HepG2 (cell line): Measurements from ENCODE around the gene FGF14. TPM values are rescaled to one million over a fixed set of nuclear protein-coding genes. Genes with fewer than 3 reads are reported as not detected.

Experiments
- ATAC-seq: fragments of 200-7000 bp; cut with Tn5 transposase; 3 replicates; pipeline ENCODE4 v1.9.1; 2020; ENCODE audit warnings: mild to moderate bottlenecking, moderate library complexity
- BruUV-seq: library from RNA; stranded (reverse); fragments of 400-500 nt; replicated peaks from 2 replicates; lab custom pipeline; 2021; lab: Mats Ljungman, UMichigan
- CTCF ChIA-PET: fragments of 300-600 bp; formaldehyde crosslinking; extraction: SDS; loops from one replicate; lab custom pipeline; 2021; ENCODE audit warnings: low total read pairs, inconsistent platforms, low intra/inter-chr PET ratio; lab: Yijun Ruan, JAX
- POLR2A ChIA-PET: fragments of 350-600 bp; sonication (Branson Sonifier 250); formaldehyde crosslinking; loops from one replicate; lab custom pipeline; 2020; ENCODE audit warnings: antibody characterized with exemption, inconsistent platforms; lab: Yijun Ruan, JAX
- DNase-seq: peaks from one replicate; pipeline ENCODE4 v3.0.0-alpha.2; 2015; ENCODE audit warnings: low spot score
- FAIRE-seq: peaks from 3 replicates; lab custom pipeline; 2011; peaks lifted over from hg19 to GRCh38; lab: Jason Lieb, UNC
- H2AFZ ChIP-seq: one replicate; pipeline ENCODE4 v1.6.1; 2011; ENCODE audit warnings: low read length, inconsistent platforms
- H3K27ac ChIP-seq: fragments of 300-600 bp; 3 replicates; pipeline ENCODE4 v1.8.0; 2011; ENCODE audit warnings: mixed run types, mild to moderate bottlenecking, mixed read lengths, low read length, inconsistent platforms; ENCODE audit not compliant: insufficient read depth; ENCODE audit errors: extremely low read length
- H3K27me3 ChIP-seq, 2 experiments: fragments of 200-600 bp in 1 of 2; 2 replicates in 1 of 2; 3 replicates in 1 of 2; pipeline versions ENCODE4 v1.6.0 to v1.8.0; 2011; ENCODE audit warnings: low read length in 2 of 2, mild to moderate bottlenecking in 2 of 2, moderate library complexity in 2 of 2, inconsistent platforms in 1 of 2; ENCODE audit not compliant: insufficient read depth in 2 of 2, control insufficient read depth in 1 of 2
- H3K36me3 ChIP-seq, 2 experiments: fragments of 200-600 bp in 1 of 2; replicated peaks in 1 of 2; 2 replicates in 1 of 2; 3 replicates in 1 of 2; pipeline versions ENCODE4 v1.5.1 to v1.8.0; 2011; ENCODE audit warnings: low read length in 2 of 2, inconsistent platforms in 1 of 2; ENCODE audit not compliant: insufficient read depth in 2 of 2, control insufficient read depth in 1 of 2
- H3K4me1 ChIP-seq: 2 replicates; pipeline ENCODE4 v1.5.1; 2012; ENCODE audit warnings: low read length, inconsistent platforms; ENCODE audit not compliant: insufficient read depth
- H3K4me2 ChIP-seq: 2 replicates; pipeline ENCODE4 v1.6.0; 2011; ENCODE audit warnings: low read depth, low read length, inconsistent platforms
- H3K4me3 ChIP-seq, 3 experiments: fragments of 200-600 bp in 1 of 3; sonication (generic), shearing (Covaris generic) in 1 of 3; replicated peaks in 1 of 3; 2 replicates each; pipeline ENCODE4 v1.5.1; 2011 to 2016; ENCODE audit warnings: low read length in 3 of 3, inconsistent platforms in 2 of 3, low read depth in 2 of 3, mild to moderate bottlenecking in 2 of 3, control low read depth in 1 of 3, mixed read lengths in 1 of 3; ENCODE audit not compliant: insufficient read depth in 1 of 3
- H3K79me2 ChIP-seq: one replicate; pipeline ENCODE4 v1.6.1; 2011; ENCODE audit warnings: low read length, inconsistent platforms; ENCODE audit not compliant: insufficient read depth
- H3K9ac ChIP-seq: 2 replicates; pipeline ENCODE4 v1.6.0; 2011; ENCODE audit warnings: mild to moderate bottlenecking, low read depth, low read length, inconsistent platforms; ENCODE audit not compliant: insufficient read depth
- H3K9me3 ChIP-seq: 2 replicates; pipeline ENCODE4 v1.5.1; 2012; ENCODE audit warnings: mild to moderate bottlenecking, low read length
- H4K20me1 ChIP-seq: 2 replicates; pipeline ENCODE4 v1.6.0; 2011; ENCODE audit warnings: inconsistent platforms, mild to moderate bottlenecking, low read length, moderate library complexity; ENCODE audit not compliant: insufficient read depth
- CHCHD3 ChIP-seq: sonication (generic); formaldehyde crosslinking; IDR thresholded peaks from 2 replicates; pipeline ENCODE4 v1.8.0; 2022; ENCODE audit warnings: mild to moderate bottlenecking, missing genetic modification reagents, moderate library complexity
- DMAP1 ChIP-seq: IDR thresholded peaks from 2 replicates; pipeline ENCODE4 v1.6.1; 2016
- HNF4G ChIP-seq, 2 experiments: sonication (generic) in 1 of 2; formaldehyde crosslinking in 1 of 2; IDR thresholded peaks; 2 replicates each; pipeline versions ENCODE4 v1.4.0 to v1.6.1; 2011 to 2020; ENCODE audit warnings: borderline replicate concordance in 2 of 2, low read depth in 2 of 2, mild to moderate bottlenecking in 2 of 2, low read length in 1 of 2, missing genetic modification reagents in 1 of 2, moderate library complexity in 1 of 2
- HNRNPH1 ChIP-seq: fragments of 200-400 bp; formaldehyde crosslinking; optimal IDR thresholded peaks from 2 replicates; pipeline ENCODE3; 2017; ENCODE audit warnings: mild to moderate bottlenecking, low read depth, low read length
- IKZF1 ChIP-seq: fragments of 450-650 bp; IDR thresholded peaks from 2 replicates; pipeline ENCODE4 v1.7.1; 2016
- YEATS2 ChIP-seq: sonication (generic); formaldehyde crosslinking; IDR thresholded peaks from 2 replicates; pipeline ENCODE4 v1.4.0; 2020; ENCODE audit warnings: missing genetic modification reagents, borderline replicate concordance
- ZBTB20 ChIP-seq: sonication (generic); formaldehyde crosslinking; IDR thresholded peaks from 2 replicates; pipeline ENCODE4 v1.8.1; 2023; ENCODE audit warnings: missing genetic modification reagents, low read depth, mild to moderate bottlenecking, borderline replicate concordance
- ZFP36L1 ChIP-seq: sonication (generic); formaldehyde crosslinking; IDR thresholded peaks from 2 replicates; pipeline ENCODE4 v1.8.0; 2022; ENCODE audit warnings: mild to moderate bottlenecking, missing genetic modification reagents, moderate library complexity
- ZMAT5 ChIP-seq: sonication (generic); formaldehyde crosslinking; IDR thresholded peaks from 2 replicates; pipeline ENCODE4 v1.5.0; 2020; ENCODE audit warnings: mild to moderate bottlenecking, low read depth, missing genetic modification reagents, borderline replicate concordance
- WGBS: methylation state at CpG from one replicate; pipeline ENCODE4 v1.1.6; 2017; ENCODE audit warnings: low lambda C conversion rate; 5-methylcytosine and 5-hydroxymethylcytosine counted together
- in situ Hi-C: cut with HindIII; loops from 2 replicates; pipeline ENCODE4 v1.10.0; 2017; ENCODE audit warnings: low pct_unique_long_range_greater_than_20kb; ENCODE audit not compliant: extremely low pct_ligation_motif_present
- intact Hi-C: fragments of 100-400 bp; cut with micrococcal nuclease; formaldehyde crosslinking; loops from one replicate; pipeline ENCODE4 v1.10.0; 2022; ENCODE audit not compliant: unreplicated experiment
- polyA plus RNA-seq, 8 experiments: library from polyadenylated mRNA; depleted of rRNA in 3 of 8; stranded (reverse) in 7 of 8; unstranded in 1 of 8; fragments of >200 nt; fragmentation: Illumina TruSeq in 4 of 8; extraction: Trizol in 4 of 8; gene quantifications; 2 replicates each; pipeline versions ENCODE4 v1.2.1 to v1.2.3, GENCODE V29; 2011 to 2016; ENCODE audit warnings: low read depth in 4 of 8, missing spikeins in 1 of 8, mixed read lengths in 1 of 8; ENCODE audit not compliant: insufficient read depth in 1 of 8
- total RNA-seq, 5 experiments: library from RNA; depleted of rRNA; stranded (reverse); fragments of >200 nt; fragmentation: Illumina TruSeq; extraction: Trizol; gene quantifications; 2 replicates each; pipeline ENCODE4 v1.2.3, GENCODE V29; 2016; ENCODE audit warnings: low read depth in 1 of 5
- TF ChIP-seq, protein P1 (sequence below): sonication (generic); formaldehyde crosslinking; IDR thresholded peaks from 2 replicates; pipeline ENCODE4 v1.5.0; 2020; ENCODE audit warnings: mild to moderate bottlenecking, missing genetic modification reagents
- TF ChIP-seq, protein P2 (sequence below), 2 experiments: IDR thresholded peaks; 2 replicates each; pipeline ENCODE4 v1.6.1; 2011 to 2012; ENCODE audit warnings: low read length in 2 of 2, borderline replicate concordance in 1 of 2, low read depth in 1 of 2, mild to moderate bottlenecking in 1 of 2, moderate library complexity in 1 of 2

Gene FGF14
- total and polyA plus RNA-seq, 2 of the 13 experiments (the other 11 are each of a cell fraction or from before 2014, with no cell fraction given): not detected

DNA sequence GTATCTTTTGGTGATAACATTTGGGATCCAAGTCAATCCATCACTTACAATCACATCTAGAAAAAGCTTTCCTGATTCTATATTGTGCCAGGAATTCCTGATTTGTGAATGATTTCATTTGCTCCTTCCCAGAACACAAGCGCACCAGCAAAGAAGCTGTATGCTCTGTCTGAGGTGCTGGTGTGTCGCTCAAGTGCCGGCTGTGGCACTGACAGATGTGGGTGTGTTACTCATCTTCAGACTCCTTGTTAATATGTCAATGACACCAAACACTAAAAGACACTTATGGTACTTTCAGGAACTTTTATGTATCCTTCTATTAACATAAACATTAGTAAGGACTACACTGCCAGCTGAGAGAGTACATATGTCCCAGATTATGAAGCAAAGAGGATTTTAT, 520.3 kb downstream of the FGF14 start:
- Histone ChIP-seq H3K4me3 (no peak overlapping the region), H3K4me2 (no peak overlapping the region), H3K79me2 (no peaks in the 10 kb centered on the region), H3K9ac (no peak overlapping the region), H4K20me1 (no peaks in the 10 kb centered on the region), H2AFZ (no peak overlapping the region), H3K9me3 (no peaks in the 10 kb centered on the region), H3K27me3 (0 out of 5 replicates have a peak, but pooled peaks cover 0 to 10% of the 10 kb centered on the region in 2 experiments), H3K4me1 (no peaks in the 10 kb centered on the region), H3K27ac (no peak overlapping the region), H3K36me3 (no peaks in the 10 kb centered on the region)
- ChIA-PET POLR2A (no interaction called here), CTCF (no interaction called here)
- 27% methylated on average over 3 of the region's 3 CpGs for WGBS
- TF ChIP-seq ZMAT5 (CRISPR knock-in tag): no peak
- TF ChIP-seq, protein P1, sequence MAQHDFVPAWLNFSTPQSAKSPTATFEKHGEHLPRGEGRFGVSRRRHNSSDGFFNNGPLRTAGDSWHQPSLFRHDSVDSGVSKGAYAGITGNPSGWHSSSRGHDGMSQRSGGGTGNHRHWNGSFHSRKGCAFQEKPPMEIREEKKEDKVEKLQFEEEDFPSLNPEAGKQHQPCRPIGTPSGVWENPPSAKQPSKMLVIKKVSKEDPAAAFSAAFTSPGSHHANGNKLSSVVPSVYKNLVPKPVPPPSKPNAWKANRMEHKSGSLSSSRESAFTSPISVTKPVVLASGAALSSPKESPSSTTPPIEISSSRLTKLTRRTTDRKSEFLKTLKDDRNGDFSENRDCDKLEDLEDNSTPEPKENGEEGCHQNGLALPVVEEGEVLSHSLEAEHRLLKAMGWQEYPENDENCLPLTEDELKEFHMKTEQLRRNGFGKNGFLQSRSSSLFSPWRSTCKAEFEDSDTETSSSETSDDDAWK (CRISPR knock-in tag): no peak
- no peak for TF ChIP-seq HNF4G (IDR thresholded peaks at IDR 0.05; ENCODE audit: borderline replicate concordance, low read depth, low read length)
- TF ChIP-seq HNF4G (CRISPR knock-in tag; IDR thresholded peaks at IDR 0.05; ENCODE audit: borderline replicate concordance, low read depth): no peak
- no peak for TF ChIP-seq IKZF1
- no peak for TF ChIP-seq DMAP1 (CRISPR knock-in tag)
- DNase-seq (no peak), FAIRE-seq (no peak), ATAC-seq (no peak)
- intact Hi-C loops (no loop called here), in situ Hi-C loops (no loop called here)
- no TSS peak for BruUV-seq

DNA sequence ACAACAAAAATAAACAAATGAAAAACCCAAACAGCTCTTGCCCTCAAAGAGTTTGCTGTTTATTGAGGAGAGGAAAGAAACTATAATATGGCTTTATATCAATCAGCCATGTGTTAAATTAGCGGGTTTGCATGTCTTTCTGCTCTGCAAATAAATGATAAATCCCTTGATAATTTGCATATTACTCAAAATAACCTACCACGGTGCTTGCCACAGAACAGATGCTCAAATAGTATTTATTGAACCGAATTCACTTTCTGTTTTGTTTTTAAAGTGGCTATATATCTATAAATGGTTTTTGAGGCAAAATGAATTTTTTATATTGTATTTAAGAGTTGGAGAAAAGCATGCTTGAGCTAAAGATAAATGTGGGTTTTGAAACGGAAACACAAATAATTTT, 521.3 kb downstream of the FGF14 start:
- H3K79me2 ChIP-seq: no peaks in the 10 kb centered on the region
- H3K27me3 ChIP-seq: 0 out of 5 replicates have a peak, but pooled peaks cover 0 to 10% of the 10 kb centered on the region in 2 experiments
- no peaks in the 10 kb centered on the region for H3K9me3 ChIP-seq
- WGBS: 3% methylated on average over 4 of the region's 4 CpGs
- H3K9ac ChIP-seq: no peak overlapping the region
- H3K36me3 ChIP-seq: no peaks in the 10 kb centered on the region
- no peak overlapping the region for H3K4me2 ChIP-seq
- DNase-seq (no peak), ATAC-seq (no peak), FAIRE-seq (no peak)
- H2AFZ ChIP-seq: no peak overlapping the region
- H3K27ac ChIP-seq: no peak overlapping the region
- ChIA-PET POLR2A (no interaction called here), CTCF (no interaction called here)
- no peak overlapping the region for H3K4me3 ChIP-seq
- H3K4me1 ChIP-seq: no peaks in the 10 kb centered on the region
- H4K20me1 ChIP-seq: no peaks in the 10 kb centered on the region
- in situ Hi-C loops (no loop called here), intact Hi-C loops (no loop called here)
- BruUV-seq: no TSS peak
- TF ChIP-seq HNRNPH1 (no peak), CHCHD3 (CRISPR knock-in tag) (no peak), ZBTB20 (no peak), ZFP36L1 (CRISPR knock-in tag) (no peak), YEATS2 (CRISPR knock-in tag) (no peak)
- TF ChIP-seq, protein P2, sequence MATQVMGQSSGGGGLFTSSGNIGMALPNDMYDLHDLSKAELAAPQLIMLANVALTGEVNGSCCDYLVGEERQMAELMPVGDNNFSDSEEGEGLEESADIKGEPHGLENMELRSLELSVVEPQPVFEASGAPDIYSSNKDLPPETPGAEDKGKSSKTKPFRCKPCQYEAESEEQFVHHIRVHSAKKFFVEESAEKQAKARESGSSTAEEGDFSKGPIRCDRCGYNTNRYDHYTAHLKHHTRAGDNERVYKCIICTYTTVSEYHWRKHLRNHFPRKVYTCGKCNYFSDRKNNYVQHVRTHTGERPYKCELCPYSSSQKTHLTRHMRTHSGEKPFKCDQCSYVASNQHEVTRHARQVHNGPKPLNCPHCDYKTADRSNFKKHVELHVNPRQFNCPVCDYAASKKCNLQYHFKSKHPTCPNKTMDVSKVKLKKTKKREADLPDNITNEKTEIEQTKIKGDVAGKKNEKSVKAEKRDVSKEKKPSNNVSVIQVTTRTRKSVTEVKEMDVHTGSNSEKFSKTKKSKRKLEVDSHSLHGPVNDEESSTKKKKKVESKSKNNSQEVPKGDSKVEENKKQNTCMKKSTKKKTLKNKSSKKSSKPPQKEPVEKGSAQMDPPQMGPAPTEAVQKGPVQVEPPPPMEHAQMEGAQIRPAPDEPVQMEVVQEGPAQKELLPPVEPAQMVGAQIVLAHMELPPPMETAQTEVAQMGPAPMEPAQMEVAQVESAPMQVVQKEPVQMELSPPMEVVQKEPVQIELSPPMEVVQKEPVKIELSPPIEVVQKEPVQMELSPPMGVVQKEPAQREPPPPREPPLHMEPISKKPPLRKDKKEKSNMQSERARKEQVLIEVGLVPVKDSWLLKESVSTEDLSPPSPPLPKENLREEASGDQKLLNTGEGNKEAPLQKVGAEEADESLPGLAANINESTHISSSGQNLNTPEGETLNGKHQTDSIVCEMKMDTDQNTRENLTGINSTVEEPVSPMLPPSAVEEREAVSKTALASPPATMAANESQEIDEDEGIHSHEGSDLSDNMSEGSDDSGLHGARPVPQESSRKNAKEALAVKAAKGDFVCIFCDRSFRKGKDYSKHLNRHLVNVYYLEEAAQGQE (IDR thresholded peaks at IDR 0.05; ENCODE audit: borderline replicate concordance in 1 of 2, low read depth in 1 of 2, low read length in 2 of 2): no peak
